Testis (tissue), 3 donors: ENCODE results near the gene CELSR3. TPM values are rescaled to one million over a fixed set of nuclear protein-coding genes. Genes with fewer than 3 reads are reported as not detected.

Experiments used
- DNase-seq: peaks from one replicate; pipeline ENCODE4 v3.0.0-alpha.2; 2019
- H3K27ac ChIP-seq, 2 donors: fragments of 200-600 bp; sonication (generic); one replicate each; pipeline ENCODE4 v1.5.1; 2019
- H3K27me3 ChIP-seq: fragments of 200-600 bp; sonication (generic); one replicate; pipeline ENCODE4 v1.5.1; 2019
- H3K36me3 ChIP-seq: fragments of 200-600 bp; sonication (generic); one replicate; pipeline ENCODE4 v1.5.1; 2017; ENCODE audit warnings: low read depth; ENCODE audit errors: missing control alignments
- H3K4me1 ChIP-seq: fragments of 200-600 bp; sonication (generic); one replicate; pipeline ENCODE4 v1.5.1; 2019
- H3K4me3 ChIP-seq, 2 donors: fragments of 200-600 bp; sonication (generic); one replicate each; pipeline ENCODE4 v1.5.1; 2017 to 2019
- H3K9me3 ChIP-seq: fragments of 200-600 bp; sonication (generic); one replicate; pipeline ENCODE4 v1.5.1; 2017
- POLR2A ChIP-seq: fragments of 450-650 bp; IDR thresholded peaks from one replicate; pipeline ENCODE4 v1.6.1; 2017; ENCODE audit warnings: antibody characterized with exemption, mild to moderate bottlenecking, moderate library complexity
- WGBS, 2 donors: methylation state at CpG; one replicate each; pipeline ENCODE4 v1.1.5; 2018; 5-methylcytosine and 5-hydroxymethylcytosine counted together
- intact Hi-C: fragments of 100-400 bp; cut with DNase I; formaldehyde crosslinking; loops from one replicate; pipeline ENCODE4 v1.15.1; 2023; ENCODE audit warnings: low total_unique reads
- polyA plus RNA-seq: library from polyadenylated mRNA; stranded (reverse); fragments of 350-450 nt; fragmentation: Illumina TruSeq; extraction: RNeasy Lipid Tissue Mini Kit (QIAGEN cat#74804); gene quantifications from one replicate; pipeline ENCODE4 v1.2.3, GENCODE V29; 2014; ENCODE audit warnings: low read depth, low replicate concordance; ENCODE audit not compliant: insufficient read depth
- total RNA-seq, 2 donors: library from RNA; depleted of rRNA; stranded (reverse); fragments of >200 nt; gene quantifications; one replicate each; pipeline ENCODE4 v1.2.3, GENCODE V29; 2016
- TF ChIP-seq, protein P1 (sequence below), 3 experiments: fragments of 450-650 bp in 2 of 3; fragments of 200-600 bp in 1 of 3; sonication (generic) in 1 of 3; IDR thresholded peaks; one replicate each; pipeline ENCODE4 v1.5.1; 2016 to 2019; ENCODE audit warnings: antibody characterized with exemption in 3 of 3, mild to moderate bottlenecking in 2 of 3, moderate library complexity in 1 of 3

The CELSR3 gene
- total and polyA plus RNA-seq, 3 donors from 2014 or later: 13.5 to 17.5 (median 14.3) TPM

- TF ChIP-seq, protein P1, sequence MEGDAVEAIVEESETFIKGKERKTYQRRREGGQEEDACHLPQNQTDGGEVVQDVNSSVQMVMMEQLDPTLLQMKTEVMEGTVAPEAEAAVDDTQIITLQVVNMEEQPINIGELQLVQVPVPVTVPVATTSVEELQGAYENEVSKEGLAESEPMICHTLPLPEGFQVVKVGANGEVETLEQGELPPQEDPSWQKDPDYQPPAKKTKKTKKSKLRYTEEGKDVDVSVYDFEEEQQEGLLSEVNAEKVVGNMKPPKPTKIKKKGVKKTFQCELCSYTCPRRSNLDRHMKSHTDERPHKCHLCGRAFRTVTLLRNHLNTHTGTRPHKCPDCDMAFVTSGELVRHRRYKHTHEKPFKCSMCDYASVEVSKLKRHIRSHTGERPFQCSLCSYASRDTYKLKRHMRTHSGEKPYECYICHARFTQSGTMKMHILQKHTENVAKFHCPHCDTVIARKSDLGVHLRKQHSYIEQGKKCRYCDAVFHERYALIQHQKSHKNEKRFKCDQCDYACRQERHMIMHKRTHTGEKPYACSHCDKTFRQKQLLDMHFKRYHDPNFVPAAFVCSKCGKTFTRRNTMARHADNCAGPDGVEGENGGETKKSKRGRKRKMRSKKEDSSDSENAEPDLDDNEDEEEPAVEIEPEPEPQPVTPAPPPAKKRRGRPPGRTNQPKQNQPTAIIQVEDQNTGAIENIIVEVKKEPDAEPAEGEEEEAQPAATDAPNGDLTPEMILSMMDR (IDR thresholded peaks at IDR 0.05): no peak
- TF ChIP-seq POLR2A: no peak
- no peaks in the 10 kb centered on the region for H3K36me3 ChIP-seq
- peaks cover 35% of the 10 kb centered on the region for H3K4me1 ChIP-seq
- intact Hi-C loops: no loop called here
- no peaks in the 10 kb centered on the region for H3K9me3 ChIP-seq
- peak overlapping the region; percentile 53 to 85 for H3K27ac ChIP-seq
- H3K4me3 ChIP-seq: no peak overlapping the region
- no peaks in the 10 kb centered on the region for H3K27me3 ChIP-seq
- DNase-seq: no peak
Measured at GRCh38 chr3:48696601-48697000, 33.9 kb upstream of the CELSR3 start.

DNA sequence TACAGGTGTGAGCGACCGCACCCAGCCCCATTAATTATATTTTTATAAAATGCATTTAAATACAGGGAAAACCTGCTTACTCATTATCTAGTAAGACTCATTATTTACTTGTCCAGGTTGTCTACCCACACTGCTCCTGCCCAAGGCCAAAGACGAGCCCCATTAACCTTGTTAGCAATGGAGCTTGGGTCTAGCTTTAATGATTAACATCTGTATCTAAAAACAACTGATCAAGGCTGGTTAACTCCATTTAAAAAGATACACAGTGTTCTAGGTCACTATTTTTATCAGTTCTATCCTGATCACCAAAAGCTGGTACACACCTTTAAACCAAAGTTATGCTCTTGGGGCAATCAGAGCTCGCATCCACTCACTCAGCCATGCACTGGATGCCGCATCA lies 33.5 kb upstream of the CELSR3 start:
- Histone ChIP-seq H3K4me3 (no peak overlapping the region), H3K27me3 (no peaks in the 10 kb centered on the region), H3K36me3 (no peaks in the 10 kb centered on the region), H3K9me3 (no peaks in the 10 kb centered on the region), H3K4me1 (peaks cover 35% of the 10 kb centered on the region), H3K27ac (peak overlapping the region; percentile 85 to 87)
- no peak for DNase-seq
- TF ChIP-seq, protein P1 (IDR thresholded peaks at IDR 0.05): no peak
- TF ChIP-seq POLR2A: no peak
- WGBS, 2 donors: 79 to 88% methylated on average over 5 of the region's 5 CpGs
- intact Hi-C loops: no loop called here

GRCh38 chr3:48695393-48695753 lies 32.7 kb upstream of the CELSR3 start:
- DNase-seq: peak; percentile 90
- no peaks in the 10 kb centered on the region for H3K27me3 ChIP-seq
- H3K4me1 ChIP-seq: peaks cover 35% of the 10 kb centered on the region
- intact Hi-C loops: no loop called here
- TF ChIP-seq, protein P1 (IDR thresholded peaks at IDR 0.05): no peak
- TF ChIP-seq POLR2A: no peak
- H3K27ac ChIP-seq: peak overlapping the region; percentile 85 to 87
- H3K36me3 ChIP-seq: no peaks in the 10 kb centered on the region
- H3K4me3 ChIP-seq: peak overlapping the region; percentile 46 to 61
- WGBS, 2 donors: 30 to 65% methylated on average over 9 of the region's 9 CpGs
- no peaks in the 10 kb centered on the region for H3K9me3 ChIP-seq

DNA sequence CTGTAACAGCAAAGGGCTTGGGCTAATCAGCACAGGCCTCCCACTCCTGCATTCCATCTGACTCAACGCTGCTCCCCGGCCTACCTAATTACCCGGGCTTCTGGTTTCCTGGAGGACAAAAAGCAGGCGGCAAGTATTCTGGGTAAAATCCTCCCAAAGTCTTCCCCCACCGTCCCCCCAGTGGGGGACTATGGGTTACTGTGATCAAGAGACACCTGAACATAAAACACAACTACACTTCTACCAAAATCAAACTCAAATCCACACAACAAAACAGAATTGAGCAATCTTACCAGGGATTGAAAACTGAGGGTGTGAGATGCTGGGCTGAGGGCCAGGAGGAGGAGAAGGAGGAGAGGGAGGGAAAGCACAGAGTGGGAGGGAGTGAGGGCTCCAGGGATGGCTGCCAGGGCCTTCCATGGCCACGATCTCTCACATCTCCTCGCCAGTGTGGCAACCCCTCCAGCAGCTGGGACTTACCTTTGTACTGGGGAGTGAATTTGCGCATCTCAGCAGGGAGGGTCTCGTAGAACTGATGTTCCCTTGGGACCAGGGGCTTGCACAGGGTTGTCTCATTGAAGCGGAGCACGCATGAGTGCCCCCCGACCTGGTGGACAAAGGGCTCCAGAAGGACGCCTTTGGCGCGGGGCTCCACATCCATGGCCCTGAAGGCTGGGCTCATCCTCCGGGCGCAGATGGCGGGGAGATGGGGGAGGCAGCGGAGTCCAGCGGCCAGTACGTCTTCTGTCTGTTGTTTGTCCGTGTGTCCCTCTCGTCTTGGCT lies 32.1 kb upstream of the CELSR3 start:
- Histone ChIP-seq H3K4me3 (peak overlapping the region; percentile 46 to 61), H3K27me3 (no peaks in the 10 kb centered on the region), H3K9me3 (no peaks in the 10 kb centered on the region), H3K27ac (peak overlapping the region; percentile 85 to 87), H3K4me1 (peaks cover 35% of the 10 kb centered on the region), H3K36me3 (no peaks in the 10 kb centered on the region)
- TF ChIP-seq, protein P1 (IDR thresholded peaks at IDR 0.05): no peak
- no peak for TF ChIP-seq POLR2A
- intact Hi-C loops: no loop called here
- DNase-seq: peak; percentile 92
- 35 to 48% methylated on average over 18 to 23 of the region's 23 CpGs for WGBS, 2 donors

DNA sequence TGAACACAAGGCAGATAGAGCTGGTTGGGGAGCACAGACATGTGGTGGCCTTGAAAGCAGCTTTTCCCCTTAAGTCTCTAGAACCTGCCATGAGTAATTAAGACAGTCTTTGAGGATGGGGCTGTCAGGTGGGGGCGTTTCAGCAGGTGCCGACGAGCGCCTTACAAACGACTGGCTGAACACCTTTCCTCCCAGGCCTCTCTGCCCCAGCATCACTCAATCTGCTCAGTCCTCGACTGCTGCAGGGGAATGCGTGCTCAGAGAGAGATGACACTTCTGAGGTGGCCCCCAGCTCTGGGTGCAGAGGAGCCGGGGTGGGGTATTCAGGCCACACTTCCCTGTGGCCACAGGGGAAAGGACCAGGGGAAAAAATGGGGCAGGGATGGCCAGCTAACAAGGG lies 31.1 kb upstream of the CELSR3 start:
- H3K27ac ChIP-seq: peak overlapping the region; percentile 85 to 87
- peaks cover 35% of the 10 kb centered on the region for H3K4me1 ChIP-seq
- H3K4me3 ChIP-seq: peak overlapping the region; percentile 46 to 61
- H3K27me3 ChIP-seq: no peaks in the 10 kb centered on the region
- intact Hi-C loops: no loop called here
- WGBS, 2 donors: 48 to 49% methylated on average over 8 of the region's 8 CpGs
- no peaks in the 10 kb centered on the region for H3K36me3 ChIP-seq
- H3K9me3 ChIP-seq: no peaks in the 10 kb centered on the region
- TF ChIP-seq, protein P1 (IDR thresholded peaks at IDR 0.05): no peak
- no peak for TF ChIP-seq POLR2A
- DNase-seq: no peak
